Psoas muscle (tissue), 8 donors: ENCODE results near the gene SPINK9. TPM values are rescaled to one million over a fixed set of nuclear protein-coding genes. Genes with fewer than 3 reads are reported as not detected.

Source experiments
- ATAC-seq, 4 donors: fragments of 200-7000 bp; cut with Tn5 transposase; one replicate each; pipeline ENCODE4 v1.9.1; 2020; ENCODE audit warnings: moderate library complexity in 3 of 4, mild to moderate bottlenecking in 2 of 4
- DNase-seq, 2 donors: peaks; one replicate each; pipeline ENCODE4 v3.0.0-alpha.2; 2020
- H3K27ac ChIP-seq: fragments of 200-600 bp; one replicate; pipeline ENCODE4 v1.8.0; 2022
- H3K27me3 ChIP-seq, 3 donors: fragments of 200-600 bp in 1 of 3; one replicate each; pipeline versions ENCODE4 v1.6.1 to v1.8.0; 2013 to 2022; ENCODE audit warnings: low read length in 2 of 3, mild to moderate bottlenecking in 2 of 3, moderate library complexity in 1 of 3; ENCODE audit not compliant: insufficient read depth in 3 of 3
- H3K36me3 ChIP-seq, 2 donors: fragments of 200-600 bp in 1 of 2; one replicate each; pipeline versions ENCODE4 v1.6.1 to v1.8.0; 2013 to 2022; ENCODE audit warnings: low read depth in 1 of 2, mild to moderate bottlenecking in 1 of 2, moderate library complexity in 1 of 2; ENCODE audit not compliant: insufficient read depth in 1 of 2
- H3K4me1 ChIP-seq: fragments of 200-600 bp; one replicate; pipeline ENCODE4 v1.8.0; 2022
- H3K4me3 ChIP-seq: fragments of 200-600 bp; one replicate; pipeline ENCODE4 v1.8.0; 2022; ENCODE audit warnings: mild to moderate bottlenecking
- H3K9me3 ChIP-seq: fragments of 200-600 bp; one replicate; pipeline ENCODE4 v1.8.0; 2022
- CTCF ChIP-seq: fragments of 200-600 bp; IDR thresholded peaks from one replicate; pipeline ENCODE4 v1.8.0; 2022; ENCODE audit warnings: antibody characterized with exemption
- WGBS, 3 donors: extraction: QIAGEN DNeasy Blood & Tissue Kit; methylation state at CpG; one replicate each; pipeline versions ENCODE4 v1.1.6 to v1.1.7; 2013; 5-methylcytosine and 5-hydroxymethylcytosine counted together
- intact Hi-C, 2 donors: fragments of 100-400 bp; cut with DNase I; formaldehyde crosslinking; loops; one replicate each; pipeline versions ENCODE4 v1.11.0 to v1.14.2; 2022
- polyA plus RNA-seq, 3 donors: library from polyadenylated mRNA; stranded (reverse); fragments of 200-250 nt; gene quantifications; one replicate each; pipeline ENCODE4 v1.2.3, GENCODE V29; 2013
- total RNA-seq, 4 donors: library from RNA; stranded (reverse); fragmentation: NEBNext Ultra II Directional in 2 of 4; extraction: Animal tissue kit (Norgen Biotek cat#: 25700) in 2 of 4; gene quantifications; one replicate each; pipeline versions ENCODE4 v1.2.1 to v1.2.4, GENCODE V29; 2021 to 2023
- donor health status: healthy with polysubstance abuse.
- donor health status: DM: no; HTN: no; CAD: no; lungs with moderate emphysema.
- donor health status: Bipolar disorder and iron deficiency.
- donor health status: healthy.
- donor health status: DM: yes; HTN: yes; CAD: no.
- donor health status: DM: no; HTN: no; CAD: no.
- donor health status: DM: no; HTN: no; CAD: no.
- donor health status: DM: yes; HTN: yes; CAD: no.

SPINK9 gene
- total and polyA plus RNA-seq, 7 donors, result not detected

GRCh38 chr5:148352696-148353095 lies 17.3 kb downstream of the SPINK9 start:
- Histone ChIP-seq H3K27me3 (no peaks in the 10 kb centered on the region), H3K36me3 (peaks cover 0 to 5% of the 10 kb centered on the region in 2 donors), H3K9me3 (no peaks in the 10 kb centered on the region), H3K27ac (no peak overlapping the region), H3K4me3 (no peak overlapping the region), H3K4me1 (no peaks in the 10 kb centered on the region)
- no peak for TF ChIP-seq CTCF
- ATAC-seq (no peak), DNase-seq (no peak)
- intact Hi-C loops, result no loop called here
- WGBS, 3 donors, result 43 to 95% (median 93%) methylated on average over 1 of the region's 1 CpG

GRCh38 chr5:148353634-148354033 lies 18.3 kb downstream of the SPINK9 start:
- no peak for DNase-seq
- intact Hi-C loops, result no loop called here
- Histone ChIP-seq H3K4me1 (no peaks in the 10 kb centered on the region), H3K36me3 (peaks cover 0 to 5% of the 10 kb centered on the region in 2 donors), H3K9me3 (no peaks in the 10 kb centered on the region), H3K27ac (no peak overlapping the region), H3K4me3 (no peak overlapping the region), H3K27me3 (no peaks in the 10 kb centered on the region)
- 93 to 97% (median 95%) methylated on average over 2 of the region's 2 CpGs for WGBS, 3 donors
- ATAC-seq, result no peak
- TF ChIP-seq CTCF, result no peak

DNA sequence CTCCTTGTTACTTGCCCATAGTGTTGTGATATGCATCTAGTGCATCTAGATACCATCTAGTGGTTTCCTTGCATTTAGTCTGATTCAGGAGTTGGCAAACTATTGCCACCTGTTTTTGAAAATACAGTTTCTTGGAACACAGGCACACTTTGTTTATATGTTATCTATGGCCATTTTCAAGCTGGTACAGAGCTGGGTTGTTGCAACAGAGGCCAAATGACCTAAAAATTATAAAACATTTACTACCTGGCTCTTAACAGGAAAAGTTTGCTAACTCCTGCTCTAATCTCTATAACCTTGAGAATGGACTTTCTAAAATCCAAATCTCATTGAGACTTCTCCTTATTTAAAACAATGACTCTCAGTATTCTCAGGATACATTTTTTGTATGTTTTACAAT lies 29.0 kb downstream of the SPINK9 start:
- ATAC-seq, result no peak
- TF ChIP-seq CTCF, result no peak
- DNase-seq, result no peak
- Histone ChIP-seq H3K36me3 (no peaks in the 10 kb centered on the region), H3K9me3 (peaks cover 13% of the 10 kb centered on the region), H3K4me1 (no peaks in the 10 kb centered on the region), H3K27me3 (no peaks in the 10 kb centered on the region), H3K4me3 (no peak overlapping the region), H3K27ac (no peak overlapping the region)
- intact Hi-C loops, result no loop called here

DNA sequence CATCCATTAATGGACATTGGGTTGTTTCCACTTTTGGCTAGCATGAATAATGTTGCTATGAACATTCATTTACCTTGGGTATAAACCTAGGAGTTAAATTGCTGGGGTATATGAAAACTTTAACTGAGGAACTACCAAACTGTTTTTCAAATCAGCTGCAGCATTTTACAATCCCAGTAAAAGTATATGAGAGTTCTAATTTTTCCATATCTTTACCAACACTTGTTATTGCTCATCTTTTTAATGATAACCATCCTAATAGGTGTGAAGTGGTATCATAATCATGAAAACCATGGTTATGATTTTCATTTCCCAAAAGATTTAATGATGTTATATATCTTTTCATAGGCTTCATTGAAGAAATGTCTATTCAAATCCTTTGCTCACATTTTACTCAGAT lies 32.9 kb downstream of the SPINK9 start:
- Histone ChIP-seq H3K27ac (no peak overlapping the region), H3K36me3 (peaks cover 0 to 5% of the 10 kb centered on the region in 2 donors), H3K27me3 (no peaks in the 10 kb centered on the region), H3K4me1 (no peaks in the 10 kb centered on the region), H3K4me3 (no peak overlapping the region), H3K9me3 (peaks cover 14% of the 10 kb centered on the region)
- ATAC-seq (no peak), DNase-seq (no peak)
- TF ChIP-seq CTCF, result no peak
- intact Hi-C loops, result no loop called here

GRCh38 chr5:148372166-148372725 lies 36.9 kb downstream of the SPINK9 start:
- Histone ChIP-seq H3K4me1 (no peaks in the 10 kb centered on the region), H3K9me3 (peaks cover 14% of the 10 kb centered on the region), H3K27me3 (no peaks in the 10 kb centered on the region), H3K4me3 (no peak overlapping the region), H3K27ac (no peak overlapping the region), H3K36me3 (peaks cover 0 to 20% of the 10 kb centered on the region in 2 donors)
- no peak for TF ChIP-seq CTCF
- no peak for DNase-seq
- WGBS, 3 donors, result 79 to 85% (median 84%) methylated on average over 2 of the region's 2 CpGs
- no peak for ATAC-seq
- intact Hi-C loops, result no loop called here
